Right forelimb (tissue), 1 donor: Measurements from ENCODE around the gene LIMA1.
A peak's percentile ranks its signal among the peaks of the same experiment; 100 is the strongest.
"Not testable (repeated sequence)": the region's sequence is repeated elsewhere in the genome, so short reads cannot be mapped to it uniquely, and the experiment has no call there.

Source experiments
- DNase-seq: peaks from one replicate; pipeline ENCODE4 v3.0.0-alpha.2; 2018

LIMA1 gene

GRCh38 chr12:50283229-50283923 lies at the start of gene LIMA1:
TSS of gene LIMA1 (minus strand) at chr12:50283520. CDS start at chr12:50248751, 34,769 bp downstream.
- peak; percentile 94 for DNase-seq

- no peak for DNase-seq
Measured at GRCh38 chr12:50331745-50332144, 48.4 kb upstream of the LIMA1 start.

GRCh38 chr12:50328664-50329063 lies 45.3 kb upstream of the LIMA1 start:
- not testable (repeated sequence) for DNase-seq

DNA sequence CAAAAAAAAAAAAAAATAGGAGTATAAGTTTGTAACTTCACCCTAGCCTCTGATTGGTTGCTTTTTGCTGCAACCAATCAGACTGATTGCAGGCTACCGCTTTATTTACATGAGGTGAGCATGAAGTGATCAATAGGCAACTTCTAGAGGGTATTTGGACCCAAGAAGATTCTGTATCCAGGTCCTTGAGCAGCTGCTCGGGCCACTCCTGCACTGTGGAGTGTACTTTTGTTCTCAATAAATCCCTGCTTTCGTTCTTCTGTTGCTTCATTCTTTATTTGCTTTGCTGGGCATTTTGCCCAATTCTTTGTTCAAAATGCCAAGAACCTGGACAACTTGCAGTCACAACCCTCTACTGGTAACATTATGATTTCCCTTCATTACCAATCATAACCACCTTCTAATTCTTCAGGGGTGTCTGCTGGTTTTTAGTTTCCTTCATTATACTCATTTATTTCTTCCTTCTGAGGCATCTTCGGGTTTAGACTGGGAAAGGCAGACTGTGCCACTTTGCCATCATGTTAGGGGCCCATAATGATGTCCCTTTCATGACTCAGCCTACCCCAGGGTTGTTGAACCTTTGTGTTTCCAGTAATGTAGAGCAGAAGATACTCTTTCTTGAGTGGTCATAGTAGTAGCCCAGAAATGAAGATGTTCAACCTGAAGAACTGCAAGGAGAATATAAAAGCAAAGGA lies 43.4 kb upstream of the LIMA1 start:
- DNase-seq, result no peak

- DNase-seq, result no peak
Measured at GRCh38 chr12:50325890-50326391, 42.6 kb upstream of the LIMA1 start.

DNA sequence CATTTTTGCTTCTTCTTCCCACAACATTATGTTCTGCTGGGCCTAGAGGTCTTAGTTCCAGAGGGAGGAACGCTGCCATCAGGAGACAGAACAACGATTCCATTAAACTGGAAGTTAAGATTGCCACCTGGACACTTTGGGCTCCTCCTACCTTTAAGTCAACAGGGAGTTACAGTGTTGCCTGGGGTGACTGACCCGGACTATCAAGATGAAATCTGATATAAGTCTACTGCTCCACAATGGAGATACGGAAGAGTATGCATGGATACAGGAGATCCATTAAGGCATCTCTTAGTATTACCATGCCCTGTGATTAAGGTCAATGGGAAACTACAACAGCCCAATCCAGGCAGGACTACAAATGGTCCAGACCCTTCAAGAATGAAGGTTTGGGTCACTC lies 41.5 kb upstream of the LIMA1 start:
- not testable (repeated sequence) for DNase-seq

DNA sequence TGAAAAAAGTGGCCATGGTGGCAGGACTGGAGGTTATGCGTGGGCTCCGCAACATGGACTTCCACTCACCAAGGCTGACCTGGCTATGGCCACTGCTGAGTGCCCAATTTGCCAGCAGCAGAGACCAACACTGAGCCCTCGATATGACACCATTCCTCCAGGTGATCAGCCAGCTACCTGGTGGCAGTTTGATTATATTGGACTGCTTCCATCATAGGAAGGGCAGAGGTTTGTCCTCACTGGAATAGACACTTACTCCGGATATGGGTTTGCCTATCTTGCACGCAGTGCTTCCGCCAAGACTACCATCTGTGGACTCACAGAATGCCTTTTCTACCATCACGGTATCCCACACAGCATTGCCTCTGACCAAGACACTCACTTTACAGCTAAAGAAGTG lies 40.8 kb upstream of the LIMA1 start:
- not testable (repeated sequence) for DNase-seq

GRCh38 chr12:50322206-50322605 lies 38.9 kb upstream of the LIMA1 start:
- no peak for DNase-seq

GRCh38 chr12:50317203-50317602 lies 33.9 kb upstream of the LIMA1 start:
- no peak for DNase-seq

DNA sequence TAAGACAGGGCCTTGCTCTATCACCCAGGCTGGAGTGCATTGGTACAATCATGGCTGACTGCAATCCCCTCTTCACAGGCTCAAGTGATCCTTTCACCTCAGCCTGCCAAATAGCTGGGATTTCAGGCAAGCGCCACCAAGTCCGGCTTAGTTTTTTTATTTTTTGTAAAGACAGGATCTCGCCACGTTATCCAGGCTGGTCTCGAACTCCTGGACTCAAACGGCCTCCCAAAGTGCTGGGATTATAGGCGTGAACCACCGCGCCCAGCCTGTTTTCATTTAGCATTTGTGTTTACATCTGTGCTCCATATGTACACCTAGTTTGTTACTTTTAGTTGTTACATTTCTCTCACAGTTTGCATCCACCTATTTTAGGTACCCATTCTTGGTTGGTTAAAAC lies 32.5 kb upstream of the LIMA1 start:
- DNase-seq, result no peak

DNA sequence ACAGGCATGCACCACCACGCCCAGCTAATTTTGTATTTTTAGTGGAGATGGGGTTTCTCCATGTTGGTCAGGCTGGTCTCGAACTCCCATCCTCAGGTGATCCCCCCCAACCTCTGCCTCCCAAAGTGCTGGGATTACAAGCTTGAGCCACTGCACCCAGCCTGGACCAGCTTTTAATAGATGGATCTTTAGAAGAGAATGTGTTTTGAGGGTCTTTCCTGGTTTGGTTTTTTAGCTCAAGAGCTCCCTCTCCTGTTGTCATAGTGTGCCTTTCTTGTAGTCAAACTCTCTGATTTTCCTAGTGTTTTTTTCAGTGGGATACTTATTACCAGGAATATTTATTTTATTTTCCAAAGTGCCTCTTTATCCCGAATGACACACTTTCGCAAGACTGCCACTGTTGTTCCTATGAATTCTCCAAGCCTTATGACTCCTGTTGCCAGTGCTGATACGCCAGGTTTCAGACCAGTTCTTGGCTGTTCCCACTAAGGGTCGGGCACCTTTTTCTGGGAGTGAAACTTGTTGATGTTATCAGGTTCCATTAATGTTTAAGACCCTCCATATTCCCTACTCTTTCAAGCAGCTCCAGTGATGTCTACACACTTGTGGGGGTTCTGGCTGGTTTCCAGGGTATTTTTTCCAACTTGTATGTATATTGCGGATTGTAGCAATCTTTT lies 31.5 kb upstream of the LIMA1 start:
- DNase-seq, result no peak

DNA sequence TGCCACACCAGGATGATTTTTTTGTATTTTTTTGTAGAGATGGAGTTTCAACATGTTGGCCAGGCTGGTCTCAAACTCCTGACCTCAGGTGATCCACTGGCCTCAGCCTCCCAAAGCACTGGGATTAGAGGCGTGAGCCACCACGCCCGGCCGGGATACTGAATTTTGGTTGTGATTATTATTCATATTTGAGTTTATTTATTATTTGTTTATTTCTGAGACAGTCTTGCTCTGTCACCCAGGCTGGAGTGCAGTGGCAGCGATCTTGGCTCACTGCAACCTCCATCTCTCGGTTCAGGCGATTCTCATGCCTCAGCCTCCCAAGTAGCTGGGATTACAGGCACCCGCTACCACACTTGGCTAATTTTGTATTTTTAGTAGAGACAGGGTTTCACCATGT lies 30.7 kb upstream of the LIMA1 start:
- DNase-seq, result not testable (repeated sequence)

DNA sequence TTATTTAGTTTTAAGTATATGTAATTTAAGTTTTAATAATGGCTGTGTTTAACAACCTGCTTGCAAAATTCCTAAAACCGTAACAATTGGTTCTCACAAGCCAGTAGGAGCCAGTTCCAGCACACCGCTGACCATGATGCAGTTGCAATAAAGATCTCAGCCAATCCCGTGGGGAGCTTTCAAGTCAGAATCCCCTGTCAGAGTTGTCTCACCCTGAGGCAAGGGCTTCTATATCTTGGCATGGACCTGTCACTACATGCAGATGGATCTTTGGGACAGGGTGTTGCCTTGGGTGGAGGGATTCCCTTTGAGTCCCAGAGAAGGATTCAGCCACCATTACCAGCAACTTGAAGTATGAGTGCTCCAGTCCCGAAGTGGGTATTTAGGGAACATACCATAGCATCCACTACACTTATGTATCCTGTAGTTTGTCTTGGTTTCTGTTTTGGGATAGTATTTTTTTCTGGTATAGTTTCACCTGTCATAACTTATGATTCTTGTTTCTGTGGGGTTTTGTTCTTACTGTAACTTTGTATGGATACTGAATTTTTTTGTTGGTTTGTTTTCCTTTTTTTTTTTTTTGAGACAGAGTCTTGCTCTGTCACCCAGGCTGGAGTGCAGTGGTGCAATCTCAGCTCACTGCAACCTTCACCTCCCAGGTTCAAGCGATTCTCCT lies 30.1 kb upstream of the LIMA1 start:
- DNase-seq, result no peak

DNA sequence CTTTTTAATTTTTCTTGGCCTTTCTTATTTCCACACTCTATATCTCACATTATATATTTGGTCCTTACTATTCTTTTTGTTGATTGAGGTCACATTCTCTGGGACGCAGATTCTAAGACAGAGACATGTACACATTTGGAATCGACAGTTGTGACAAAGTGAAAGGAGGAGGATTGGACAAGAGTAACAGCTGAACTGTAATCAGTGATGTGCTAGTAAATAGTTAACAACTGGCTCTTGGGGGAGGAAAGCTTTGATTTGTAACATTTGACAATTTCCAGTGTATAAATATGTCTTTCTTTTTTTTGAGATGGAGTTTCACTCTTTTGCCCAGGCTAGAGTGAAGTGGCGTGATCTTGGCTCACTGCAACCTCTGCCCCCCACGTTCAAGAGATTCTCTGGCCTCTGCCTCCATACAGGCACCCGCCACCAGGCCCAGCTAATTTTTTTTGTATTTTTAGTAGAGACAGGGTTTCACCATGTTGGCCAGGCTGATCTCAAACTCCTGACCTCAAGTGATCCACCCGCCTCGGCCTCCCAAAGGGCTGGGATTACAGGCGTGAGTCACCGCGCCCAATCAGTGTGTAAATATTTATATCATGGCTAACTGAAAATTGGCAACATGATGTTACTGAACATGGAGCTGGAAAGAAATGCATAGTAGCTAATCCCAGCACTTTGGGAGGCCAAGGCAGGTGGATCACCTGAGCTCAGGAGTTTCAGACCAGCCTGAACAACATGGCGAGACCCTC lies 28.7 kb upstream of the LIMA1 start:
- not testable (repeated sequence) for DNase-seq

DNA sequence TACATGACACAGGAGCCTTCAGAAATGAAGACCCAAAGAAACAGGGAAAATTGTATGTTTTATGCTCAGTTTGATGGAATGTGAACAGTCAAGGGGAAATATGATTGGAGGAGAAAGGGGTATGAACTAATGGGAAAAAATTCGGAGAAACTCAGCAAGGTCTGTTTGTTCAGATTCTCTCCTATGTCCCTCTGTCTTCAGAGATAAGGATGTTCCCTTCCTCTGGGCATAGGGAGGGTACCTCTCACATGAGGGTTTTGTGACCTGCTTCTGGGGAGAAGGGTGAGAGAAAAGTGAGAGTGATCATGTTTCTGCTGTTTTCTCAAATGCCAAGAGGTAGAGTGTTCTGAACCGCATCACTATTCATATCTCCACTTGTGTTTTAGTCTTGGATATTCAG lies 26.6 kb upstream of the LIMA1 start:
- DNase-seq, result no peak

- DNase-seq, result no peak
Measured at GRCh38 chr12:50302686-50303085, 19.4 kb upstream of the LIMA1 start.

DNA sequence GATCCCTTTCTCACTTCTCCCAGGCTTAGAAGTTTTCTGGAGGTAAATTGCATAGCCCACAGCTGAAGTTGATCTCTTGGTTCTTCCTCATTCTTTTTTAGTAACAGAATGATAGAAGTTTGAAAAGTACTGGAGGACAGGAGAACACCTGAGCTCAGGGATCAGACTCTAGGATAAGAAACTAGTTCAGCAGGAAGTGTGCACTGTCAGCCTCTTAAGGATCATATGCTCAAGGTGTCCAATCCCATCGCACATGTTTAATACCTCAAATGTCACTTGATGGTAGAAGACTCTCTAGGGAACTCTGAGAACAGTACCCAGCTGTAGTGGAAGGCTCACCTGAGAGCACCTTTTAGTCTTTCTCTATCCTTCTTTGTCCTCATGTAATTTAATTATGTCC lies 14.7 kb upstream of the LIMA1 start:
- no peak for DNase-seq

DNA sequence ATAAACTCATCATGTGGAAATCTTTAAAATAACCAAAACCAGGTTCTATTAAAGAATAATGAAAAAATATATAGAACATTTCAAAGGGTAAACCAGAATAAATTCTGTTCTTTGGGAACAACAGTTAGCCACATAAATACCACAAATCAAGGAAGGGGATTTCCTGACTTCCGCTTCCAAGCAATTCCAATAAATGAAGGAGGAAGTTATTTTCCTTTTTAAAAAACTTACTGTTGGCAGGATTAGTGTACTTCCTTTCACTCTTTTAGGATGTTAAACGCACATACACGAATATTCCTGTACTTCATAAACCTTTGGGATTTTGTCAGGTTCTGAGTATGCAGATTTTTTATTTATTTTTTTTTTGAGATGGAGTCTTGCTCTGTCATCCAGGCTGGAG lies 13.7 kb upstream of the LIMA1 start:
- DNase-seq, result no peak

- no peak for DNase-seq
Measured at GRCh38 chr12:50296554-50296953, 13.2 kb upstream of the LIMA1 start.

GRCh38 chr12:50291377-50291776 lies 8.1 kb upstream of the LIMA1 start:
- no peak for DNase-seq

- not testable (repeated sequence) for DNase-seq
Measured at GRCh38 chr12:50290692-50291091, 7.4 kb upstream of the LIMA1 start.

DNA sequence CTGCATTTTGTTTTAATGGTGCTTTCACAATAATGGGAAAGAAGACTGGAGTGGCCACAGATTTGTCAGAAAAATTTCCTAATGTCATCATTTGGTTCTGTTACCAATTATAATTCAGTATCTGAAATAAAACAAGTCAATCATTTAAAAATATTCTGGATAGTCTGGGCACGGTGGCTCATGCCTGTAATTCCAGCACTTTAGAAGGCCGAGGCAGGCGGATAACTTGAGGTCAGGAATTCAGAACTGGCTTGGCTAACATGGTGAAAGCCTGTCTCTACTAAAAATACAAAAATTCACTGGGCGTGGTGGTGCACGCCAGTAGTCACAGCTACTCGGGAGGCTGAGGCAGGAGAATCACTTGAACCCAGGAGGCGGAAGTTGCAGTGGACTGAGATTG lies 4.0 kb upstream of the LIMA1 start:
- DNase-seq, result no peak

DNA sequence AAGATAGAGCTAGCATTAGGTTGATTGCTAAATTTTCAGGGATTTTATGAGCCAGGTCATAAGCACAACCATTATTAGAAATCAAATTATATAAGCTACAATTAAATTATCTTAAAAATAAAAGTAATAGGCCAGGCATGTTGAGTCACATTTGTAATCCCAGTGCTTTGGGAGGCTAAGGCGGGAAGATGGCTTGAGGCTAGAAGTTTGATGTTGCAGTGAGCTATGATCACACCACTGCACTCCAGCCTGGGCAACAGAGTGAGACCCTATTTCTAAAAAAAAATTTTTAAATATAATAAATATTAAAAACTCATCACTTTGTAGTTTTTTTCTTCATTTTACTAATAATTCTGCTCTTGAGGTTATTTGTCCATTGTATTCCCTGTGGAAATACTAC lies 1.9 kb upstream of the LIMA1 start:
- DNase-seq, result no peak
